Measurements from ENCODE around the gene EZH1.

- no peak for TF ChIP-seq CTCF (IDR thresholded peaks at IDR 0.05)
- no peak for TF ChIP-seq POLR2A (IDR thresholded peaks at IDR 0.05)
- no peak for TF ChIP-seq EP300 (IDR thresholded peaks at IDR 0.05)
Measured at GRCh38 chr17:42691021-42691545, 53.8 kb downstream of the EZH1 start.
